ENCODE measurements around the gene COL8A2.

DNA sequence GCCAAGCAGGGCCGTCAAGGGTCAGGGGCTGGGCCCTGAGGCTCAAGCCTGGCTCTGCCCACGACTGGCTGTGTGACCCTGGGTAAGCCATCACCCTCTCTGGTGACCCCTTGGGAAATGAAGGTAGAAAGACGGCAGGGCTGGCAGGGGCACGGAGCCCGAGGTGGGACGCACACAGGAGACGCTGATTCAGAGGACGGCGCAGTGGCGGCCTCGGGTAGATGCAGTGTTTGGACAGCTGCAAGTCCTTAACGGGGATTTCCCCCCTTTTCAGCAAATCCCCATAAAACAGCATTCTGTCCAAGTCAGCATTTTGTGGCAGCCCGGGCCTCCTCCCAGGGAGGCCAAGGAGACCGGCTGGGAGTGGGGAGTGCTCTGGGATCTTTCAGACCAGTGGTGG is 16.7 kb downstream of the COL8A2 start:
- TF ChIP-seq, protein P1, sequence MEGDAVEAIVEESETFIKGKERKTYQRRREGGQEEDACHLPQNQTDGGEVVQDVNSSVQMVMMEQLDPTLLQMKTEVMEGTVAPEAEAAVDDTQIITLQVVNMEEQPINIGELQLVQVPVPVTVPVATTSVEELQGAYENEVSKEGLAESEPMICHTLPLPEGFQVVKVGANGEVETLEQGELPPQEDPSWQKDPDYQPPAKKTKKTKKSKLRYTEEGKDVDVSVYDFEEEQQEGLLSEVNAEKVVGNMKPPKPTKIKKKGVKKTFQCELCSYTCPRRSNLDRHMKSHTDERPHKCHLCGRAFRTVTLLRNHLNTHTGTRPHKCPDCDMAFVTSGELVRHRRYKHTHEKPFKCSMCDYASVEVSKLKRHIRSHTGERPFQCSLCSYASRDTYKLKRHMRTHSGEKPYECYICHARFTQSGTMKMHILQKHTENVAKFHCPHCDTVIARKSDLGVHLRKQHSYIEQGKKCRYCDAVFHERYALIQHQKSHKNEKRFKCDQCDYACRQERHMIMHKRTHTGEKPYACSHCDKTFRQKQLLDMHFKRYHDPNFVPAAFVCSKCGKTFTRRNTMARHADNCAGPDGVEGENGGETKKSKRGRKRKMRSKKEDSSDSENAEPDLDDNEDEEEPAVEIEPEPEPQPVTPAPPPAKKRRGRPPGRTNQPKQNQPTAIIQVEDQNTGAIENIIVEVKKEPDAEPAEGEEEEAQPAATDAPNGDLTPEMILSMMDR (IDR thresholded peaks at IDR 0.05; ENCODE audit: insufficient read depth, low read length, poor library complexity, severe bottlenecking) = no peak
- no peak for TF ChIP-seq EZH2phosphoT487 (conservative IDR thresholded peaks at IDR 0.05; ENCODE audit: low read length)
